ENCODE data around the gene ANKRD12. TPM values are rescaled to one million over a fixed set of nuclear protein-coding genes. Genes with fewer than 3 reads are reported as not detected.

ANKRD12 gene
- total RNA-seq, 2 experiments from 2014 or later: 160 to 164 TPM

DNA sequence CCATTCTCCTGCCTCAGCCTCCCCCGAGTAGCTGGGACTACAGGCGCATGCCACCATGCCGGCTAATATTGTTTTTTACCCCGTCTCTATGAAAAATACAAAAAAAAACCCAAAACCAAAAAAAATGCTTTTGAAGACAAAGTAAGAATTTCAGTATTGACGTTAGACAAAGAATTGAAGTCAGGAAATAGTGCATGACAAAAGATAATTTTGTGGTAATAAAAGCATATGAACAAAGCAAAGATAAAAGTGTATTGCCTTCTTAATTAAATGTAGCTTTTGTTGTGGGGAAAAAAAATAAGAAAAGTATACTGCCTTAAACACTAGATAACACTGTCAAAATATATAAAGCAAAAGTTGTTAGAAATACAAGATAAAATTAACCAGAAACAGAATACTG is 86.8 kb downstream of the ANKRD12 start:
- Mint-ChIP-seq H3K4me1 (ENCODE audit: low read depth) (peaks cover 17% of the 10 kb centered on the region), H3K27ac (no peak overlapping the region), H3K9me3 (no peaks in the 10 kb centered on the region), H3K27me3 (no peaks in the 10 kb centered on the region), H3K36me3 (ENCODE audit: low read depth) (peaks cover 98% of the 10 kb centered on the region), H3K4me3 (no peak overlapping the region)
- Histone ChIP-seq H3K27me3 (ENCODE audit: control insufficient read depth in 1 of 2, insufficient read depth in 2 of 2, low read length in 2 of 2) (no peaks in the 10 kb centered on the region), H3K4me3 (ENCODE audit: low read length) (no peak overlapping the region), H3K9me3 (ENCODE audit: control insufficient read depth in 1 of 2, insufficient read depth in 1 of 2, low read length in 2 of 2) (no peaks in the 10 kb centered on the region), H3K36me3 (ENCODE audit: insufficient read depth, low read length) (peaks cover 82% of the 10 kb centered on the region), H3K4me1 (ENCODE audit: insufficient read depth, low read length) (no peaks in the 10 kb centered on the region), H3K27ac (ENCODE audit: low read depth in 1 of 2, low read length in 2 of 2) (no peak overlapping the region)
- ATAC-seq (ENCODE audit: poor library complexity) (no peak), DNase-seq (no peak)
- CTCF ChIA-PET: no interaction called here
- TF ChIP-seq, protein P1, sequence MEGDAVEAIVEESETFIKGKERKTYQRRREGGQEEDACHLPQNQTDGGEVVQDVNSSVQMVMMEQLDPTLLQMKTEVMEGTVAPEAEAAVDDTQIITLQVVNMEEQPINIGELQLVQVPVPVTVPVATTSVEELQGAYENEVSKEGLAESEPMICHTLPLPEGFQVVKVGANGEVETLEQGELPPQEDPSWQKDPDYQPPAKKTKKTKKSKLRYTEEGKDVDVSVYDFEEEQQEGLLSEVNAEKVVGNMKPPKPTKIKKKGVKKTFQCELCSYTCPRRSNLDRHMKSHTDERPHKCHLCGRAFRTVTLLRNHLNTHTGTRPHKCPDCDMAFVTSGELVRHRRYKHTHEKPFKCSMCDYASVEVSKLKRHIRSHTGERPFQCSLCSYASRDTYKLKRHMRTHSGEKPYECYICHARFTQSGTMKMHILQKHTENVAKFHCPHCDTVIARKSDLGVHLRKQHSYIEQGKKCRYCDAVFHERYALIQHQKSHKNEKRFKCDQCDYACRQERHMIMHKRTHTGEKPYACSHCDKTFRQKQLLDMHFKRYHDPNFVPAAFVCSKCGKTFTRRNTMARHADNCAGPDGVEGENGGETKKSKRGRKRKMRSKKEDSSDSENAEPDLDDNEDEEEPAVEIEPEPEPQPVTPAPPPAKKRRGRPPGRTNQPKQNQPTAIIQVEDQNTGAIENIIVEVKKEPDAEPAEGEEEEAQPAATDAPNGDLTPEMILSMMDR (IDR thresholded peaks at IDR 0.05): no peak
- intact Hi-C loops (cut with DNase I, micrococcal nuclease): no loop called here
- POLR2A ChIA-PET: no interaction called here

DNA sequence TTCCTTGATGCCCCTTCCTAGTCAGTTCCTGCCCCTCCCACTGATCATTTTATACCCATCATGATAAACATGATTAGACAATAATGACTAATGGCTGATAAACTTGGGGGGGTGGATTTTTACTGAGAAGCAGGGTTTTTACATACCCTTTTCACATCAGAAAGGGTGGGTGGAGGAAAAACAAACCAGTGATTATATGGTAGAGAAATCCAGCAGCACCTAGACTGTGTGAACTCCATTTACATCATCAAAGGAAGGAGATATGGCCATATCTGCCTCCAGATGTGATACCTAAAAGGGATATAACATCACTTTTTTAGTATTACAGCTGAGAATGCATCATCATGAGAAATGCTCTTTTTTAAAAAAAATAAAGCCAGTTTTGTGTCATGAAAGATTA is 89.9 kb downstream of the ANKRD12 start:
- Histone ChIP-seq H3K36me3 (ENCODE audit: insufficient read depth, low read length) (peaks cover 71% of the 10 kb centered on the region), H3K9me3 (ENCODE audit: control insufficient read depth in 1 of 2, insufficient read depth in 1 of 2, low read length in 2 of 2) (peaks cover 3 to 5% of the 10 kb centered on the region in 2 experiments), H3K4me3 (ENCODE audit: low read length) (no peak overlapping the region), H3K27me3 (ENCODE audit: control insufficient read depth in 1 of 2, insufficient read depth in 2 of 2, low read length in 2 of 2) (no peaks in the 10 kb centered on the region), H3K4me1 (ENCODE audit: insufficient read depth, low read length) (no peaks in the 10 kb centered on the region), H3K27ac (ENCODE audit: low read depth in 1 of 2, low read length in 2 of 2) (no peak overlapping the region)
- CTCF ChIA-PET: no interaction called here
- peaks cover 98% of the 10 kb centered on the region for H3K36me3 Mint-ChIP-seq (ENCODE audit: low read depth)
- TF ChIP-seq, protein P1 (IDR thresholded peaks at IDR 0.05): no peak
- H3K27ac Mint-ChIP-seq: peak overlapping the region; percentile 32
- no peaks in the 10 kb centered on the region for H3K27me3 Mint-ChIP-seq
- DNase-seq (no peak), ATAC-seq (ENCODE audit: poor library complexity) (no peak)
- intact Hi-C loops (cut with DNase I, micrococcal nuclease): no loop called here
- no peak overlapping the region for H3K4me3 Mint-ChIP-seq
- H3K4me1 Mint-ChIP-seq (ENCODE audit: low read depth): peaks cover 35% of the 10 kb centered on the region
- POLR2A ChIA-PET: no interaction called here
- H3K9me3 Mint-ChIP-seq: peaks cover 4% of the 10 kb centered on the region

DNA sequence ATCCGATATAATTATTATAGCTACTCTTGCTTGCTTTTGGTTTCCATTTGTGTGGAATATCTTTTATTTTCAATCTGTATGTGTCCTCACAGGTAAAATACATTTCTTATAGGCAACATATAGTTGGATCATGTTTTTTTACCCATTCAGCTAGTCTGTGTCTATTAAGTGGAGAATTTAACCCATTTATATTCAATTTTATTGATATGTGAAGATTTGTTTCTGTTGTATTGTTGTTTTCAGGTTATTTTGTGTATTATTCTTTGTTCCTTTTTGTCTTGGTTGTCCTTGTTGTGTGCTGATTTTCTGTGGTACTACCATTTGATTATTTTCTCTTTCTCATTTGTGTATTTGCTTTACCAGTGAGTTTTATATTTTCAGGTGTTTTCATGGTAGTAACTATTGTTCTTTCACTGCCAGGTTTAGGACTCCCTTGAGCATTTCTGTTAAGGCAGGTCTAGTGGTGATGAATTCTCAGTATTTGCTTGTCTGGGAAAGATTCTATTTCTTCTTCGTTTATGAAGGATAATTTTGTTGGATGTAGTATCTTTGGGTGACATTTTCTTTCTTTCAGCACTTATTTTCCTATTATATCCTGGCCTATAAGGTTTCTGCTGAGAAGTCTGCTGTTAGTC is 95.4 kb downstream of the ANKRD12 start:
- H3K36me3 Mint-ChIP-seq (ENCODE audit: low read depth): peaks cover 100% of the 10 kb centered on the region
- DNase-seq: no peak
- no peaks in the 10 kb centered on the region for H3K27me3 Mint-ChIP-seq
- H3K27me3 ChIP-seq (ENCODE audit: control insufficient read depth in 1 of 2, insufficient read depth in 2 of 2, low read length in 2 of 2): no peaks in the 10 kb centered on the region
- CTCF ChIA-PET: no interaction called here
- H3K4me3 Mint-ChIP-seq: no peak overlapping the region
- no peak overlapping the region for H3K4me3 ChIP-seq (ENCODE audit: low read length)
- peaks cover 82% of the 10 kb centered on the region for H3K36me3 ChIP-seq (ENCODE audit: insufficient read depth, low read length)
- POLR2A ChIA-PET: no interaction called here
- peaks cover 7% of the 10 kb centered on the region for H3K4me1 ChIP-seq (ENCODE audit: insufficient read depth, low read length)
- intact Hi-C loops (cut with DNase I, micrococcal nuclease): no loop called here
- H3K4me1 Mint-ChIP-seq (ENCODE audit: low read depth): peaks cover 45% of the 10 kb centered on the region
- H3K27ac ChIP-seq (ENCODE audit: low read depth in 1 of 2, low read length in 2 of 2): no peak overlapping the region
- TF ChIP-seq, protein P1 (IDR thresholded peaks at IDR 0.05): no peak
- peaks cover 11% of the 10 kb centered on the region for H3K9me3 Mint-ChIP-seq
- ATAC-seq (ENCODE audit: poor library complexity): no peak
- no peak overlapping the region for H3K27ac Mint-ChIP-seq
- peaks cover 12 to 19% of the 10 kb centered on the region in 2 experiments for H3K9me3 ChIP-seq (ENCODE audit: control insufficient read depth in 1 of 2, insufficient read depth in 1 of 2, low read length in 2 of 2)

Measured in CD4-positive, alpha-beta T cell (primary cell).